Activated CD8-positive, alpha-beta memory T cell treated with anti-CD3 and anti-CD28 coated beads, Interleukin-2, amount 50 U/mL, for 1 hour (primary cell): Measurements from ENCODE around the gene FLAD1.
"Not testable (repeated sequence)": the region's sequence is repeated elsewhere in the genome, so short reads cannot be mapped to it uniquely, and the experiment has no call there.

Experiments used
- DNase-seq: peaks from one replicate; pipeline ENCODE4 v3.0.0-alpha.2; 2020; ENCODE audit errors: extremely low read depth

The FLAD1 gene

GRCh38 chr1:154988058-154988954, 5.2 kb downstream of the FLAD1 start:
- DNase-seq: no peak

DNA sequence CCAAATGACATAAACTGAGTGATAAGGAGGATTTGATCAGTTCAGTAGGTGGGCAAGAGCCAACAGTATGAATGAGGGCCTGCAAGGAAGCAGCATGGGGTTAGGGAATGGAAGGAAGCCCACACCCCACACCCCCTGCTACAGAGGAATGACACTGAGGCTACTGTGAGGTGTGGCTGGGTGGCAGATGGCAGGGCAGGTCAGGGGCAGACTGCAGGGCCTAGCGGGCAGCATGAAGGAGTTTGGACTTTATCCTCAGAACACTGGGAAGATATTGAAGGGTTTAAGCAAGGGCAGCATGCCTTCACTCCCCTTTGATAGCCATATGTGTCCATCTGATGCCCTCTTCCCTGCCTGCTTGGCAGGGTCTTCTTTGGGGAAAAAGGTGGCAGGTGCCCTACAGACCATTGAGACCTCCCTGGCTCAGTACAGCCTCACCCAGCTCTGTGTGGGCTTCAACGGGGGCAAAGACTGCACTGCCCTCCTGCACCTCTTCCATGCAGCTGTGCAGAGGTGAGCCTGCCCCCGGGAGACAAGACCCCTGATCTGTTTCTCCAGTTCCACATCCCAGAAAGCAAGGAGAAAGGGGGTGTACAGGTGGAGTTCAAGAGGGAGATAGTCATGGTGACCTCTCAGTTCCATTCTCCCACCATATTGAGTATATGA, 6.2 kb downstream of the FLAD1 start:
- DNase-seq: no peak

DNA sequence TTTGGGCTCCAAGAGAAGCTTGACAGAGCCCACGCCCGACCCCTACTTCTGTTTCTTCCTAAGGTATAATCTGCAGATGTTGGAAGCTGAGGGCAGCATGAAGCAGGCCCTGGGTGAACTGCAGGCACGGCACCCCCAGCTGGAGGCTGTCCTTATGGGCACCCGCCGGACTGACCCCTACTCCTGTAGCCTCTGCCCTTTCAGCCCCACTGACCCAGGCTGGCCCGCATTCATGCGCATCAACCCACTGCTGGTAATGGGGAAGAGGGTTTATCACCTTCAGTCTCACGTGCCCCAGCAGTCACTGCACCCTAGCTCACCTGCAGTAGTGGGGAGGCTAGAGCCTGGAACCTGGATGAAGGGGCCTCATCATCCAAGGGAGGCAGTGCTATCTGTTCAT, 7.1 kb downstream of the FLAD1 start:
- no peak for DNase-seq

- DNase-seq: no peak
Measured at GRCh38 chr1:154992721-154993571, 9.8 kb downstream of the FLAD1 start.

DNA sequence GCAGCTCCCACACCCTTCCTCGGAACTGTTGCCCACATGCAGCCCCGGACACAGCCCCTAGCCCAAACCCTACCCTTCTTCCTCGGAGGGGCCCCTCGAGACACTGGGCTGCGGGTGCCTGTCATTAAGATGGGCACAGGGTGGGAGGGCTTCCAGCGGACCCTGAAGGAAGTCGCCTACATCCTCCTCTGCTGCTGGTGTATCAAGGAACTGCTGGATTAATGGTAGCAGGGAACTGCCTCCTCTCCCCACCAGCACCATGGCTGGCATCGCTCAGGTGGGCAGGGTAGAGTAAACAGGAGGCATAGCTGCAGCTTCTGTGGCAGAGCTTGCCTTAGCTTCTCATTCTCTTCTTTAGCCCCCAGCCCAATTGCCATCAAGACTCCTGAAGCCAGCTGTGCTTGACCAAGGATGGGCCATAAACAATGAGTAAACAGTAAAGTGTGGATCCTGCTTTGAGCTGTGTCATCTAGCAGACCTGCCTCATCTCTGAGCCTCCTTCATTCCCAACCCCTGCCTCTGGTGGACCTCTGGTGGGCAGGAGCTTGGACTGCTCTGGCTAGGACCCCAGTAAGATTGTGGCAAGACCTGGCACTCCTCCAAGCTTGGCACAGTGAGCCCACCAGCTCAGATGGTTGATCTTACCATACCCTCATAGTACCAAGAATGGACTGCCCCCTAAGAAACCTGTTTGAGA, 10.6 kb downstream of the FLAD1 start, which contains the start of gene LENEP:
Gene LENEP, plus strand, starts transcription at position 15 of the 697 bp plus-strand sequence. Its CDS starts 22 bp downstream, at position 37.
- DNase-seq: no peak

GRCh38 chr1:154994269-154994587, 11.1 kb downstream of the FLAD1 start:
- no peak for DNase-seq

- DNase-seq: no peak
Measured at GRCh38 chr1:154994591-154994990, 11.4 kb downstream of the FLAD1 start.

- DNase-seq: not testable (repeated sequence)
Measured at GRCh38 chr1:154995301-154995983, 12.3 kb downstream of the FLAD1 start.

- no peak for DNase-seq
Measured at GRCh38 chr1:154996966-154997701, 14.0 kb downstream of the FLAD1 start.

- no peak for DNase-seq
Measured at GRCh38 chr1:154998201-154998780, 15.1 kb downstream of the FLAD1 start.

GRCh38 chr1:154998818-154999570, 15.8 kb downstream of the FLAD1 start:
- no peak for DNase-seq

DNA sequence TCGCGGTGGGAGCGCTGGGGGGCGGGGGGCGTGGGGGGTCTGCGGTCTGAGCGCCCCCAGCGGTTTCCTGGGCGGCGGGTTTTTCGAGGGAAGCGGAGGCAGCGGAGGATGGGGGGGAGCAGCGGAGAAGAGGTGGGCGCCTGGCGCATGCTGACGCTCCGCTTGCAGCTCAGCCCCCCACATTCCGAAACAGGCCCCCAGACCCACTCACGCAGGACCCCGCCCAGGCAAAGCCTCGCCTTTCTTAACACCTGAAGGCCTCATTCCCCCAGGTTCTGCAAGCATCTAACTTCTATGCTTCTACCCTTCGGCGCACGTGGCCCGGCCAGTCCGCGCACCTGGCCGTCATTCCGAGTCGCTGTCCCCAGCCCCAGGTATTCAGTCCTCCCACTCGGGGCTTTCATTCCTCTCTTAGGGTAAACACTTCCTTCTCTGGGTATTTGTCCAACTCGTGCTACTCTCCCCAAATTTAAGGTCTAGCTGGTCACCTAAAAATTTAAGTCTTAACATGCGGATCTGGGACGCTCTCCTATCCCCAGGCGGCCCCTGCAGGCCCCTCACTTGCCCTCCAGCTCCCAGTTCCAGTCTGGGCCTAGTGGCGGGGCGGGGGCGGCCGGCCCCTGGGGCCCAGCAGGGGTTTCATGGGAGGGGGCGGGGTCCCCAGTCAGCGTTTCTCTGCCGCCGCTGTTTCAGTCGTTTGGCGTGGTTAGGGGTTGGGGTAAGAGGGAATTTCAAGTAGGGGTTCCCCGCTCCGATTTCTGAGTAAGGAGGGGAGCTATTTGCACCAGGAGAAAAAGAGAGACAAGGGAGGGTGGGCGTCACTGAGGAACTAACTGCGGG, 16.6 kb downstream of the FLAD1 start:
- DNase-seq: no peak

DNA sequence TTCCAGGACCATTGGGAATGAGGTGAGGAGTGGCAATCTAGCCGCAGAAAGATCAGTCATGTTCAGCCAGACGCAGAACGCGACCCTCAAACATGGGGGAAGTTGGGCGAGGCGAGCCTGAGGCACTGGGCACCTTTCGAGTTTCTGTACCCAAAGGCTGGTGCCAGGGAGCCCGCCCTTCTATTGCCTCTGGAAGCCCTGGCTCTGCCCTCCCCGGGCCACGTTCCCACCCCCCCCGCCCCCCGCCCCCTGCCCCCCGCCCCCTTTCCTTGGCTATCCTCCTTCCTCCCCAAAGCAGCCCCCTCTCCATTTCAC, 17.2 kb downstream of the FLAD1 start:
- DNase-seq: no peak

DNA sequence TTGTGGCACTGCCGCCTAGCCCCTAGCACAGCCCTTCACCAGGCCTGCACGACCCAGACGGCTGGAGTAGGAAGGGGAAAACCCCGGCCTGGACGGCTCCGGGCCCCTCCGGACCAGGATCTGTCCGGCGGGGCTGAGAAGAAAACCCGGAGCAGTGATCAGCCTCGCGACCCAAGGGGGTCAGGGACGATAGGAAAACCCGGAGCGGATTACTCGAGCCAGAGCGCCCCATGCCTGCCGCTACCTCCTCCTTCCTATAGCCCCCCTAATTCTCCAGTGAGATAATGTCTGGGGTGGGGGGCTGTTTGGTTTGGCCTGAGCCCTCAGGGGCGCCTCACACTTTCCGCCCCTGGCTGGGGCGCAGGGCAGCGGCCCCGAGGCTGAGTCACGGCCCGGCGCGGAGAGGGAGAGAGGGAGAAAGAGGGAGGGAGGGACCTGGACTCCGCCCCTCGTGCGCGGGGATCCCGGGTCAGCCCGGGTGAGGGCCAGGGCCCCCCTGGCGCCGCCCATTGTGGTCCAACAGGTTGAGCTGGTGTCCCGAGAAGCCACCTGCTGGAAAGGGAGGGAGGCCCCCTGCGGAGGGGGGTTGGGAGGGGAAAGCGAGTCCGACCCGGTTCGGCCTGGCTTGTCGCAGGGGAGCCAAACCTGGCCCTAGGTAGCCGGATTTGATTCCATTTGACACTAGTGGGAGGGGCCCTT, 17.7 kb downstream of the FLAD1 start:
- peak; percentile 49 for DNase-seq

- no peak for DNase-seq
Measured at GRCh38 chr1:155001425-155001674, 18.2 kb downstream of the FLAD1 start.

DNA sequence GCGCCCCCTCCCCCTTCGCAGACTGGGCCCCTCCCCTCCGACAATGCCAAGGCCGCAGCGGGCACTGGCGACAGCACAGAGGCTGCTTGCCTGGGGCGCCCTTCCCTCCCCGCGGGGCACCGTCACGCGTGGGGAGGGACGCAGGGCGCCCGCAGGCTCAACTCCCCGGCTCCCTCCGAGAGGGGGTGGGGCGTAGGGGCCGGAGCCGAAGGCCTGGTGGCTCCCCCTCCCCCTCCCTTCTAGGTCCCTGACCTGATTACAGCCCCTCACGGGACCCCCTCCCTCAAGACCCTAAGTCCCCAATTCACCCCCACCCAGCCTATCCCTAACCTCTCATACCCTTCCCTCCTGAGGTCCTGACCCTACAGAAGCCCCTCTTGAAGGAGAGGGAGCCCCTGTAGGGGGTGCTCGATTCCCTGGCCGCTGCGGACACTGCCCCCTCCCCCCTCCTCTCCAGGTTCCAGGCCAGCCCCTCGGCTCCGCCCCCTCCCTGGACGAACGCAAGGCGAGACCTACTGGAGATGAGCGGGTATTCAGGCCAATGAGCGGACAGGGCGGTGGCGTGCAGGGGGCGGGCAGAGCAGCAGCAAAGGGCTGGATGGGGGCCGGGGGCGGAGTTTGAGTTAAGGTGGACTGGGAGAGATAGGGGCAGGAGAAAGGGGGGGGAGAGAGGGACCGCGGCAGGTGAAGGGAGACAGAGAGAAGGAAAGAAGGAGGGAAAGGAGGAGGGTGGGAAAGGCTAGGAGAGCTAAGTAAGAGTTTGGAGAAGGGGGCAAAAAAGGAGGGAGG, 18.7 kb downstream of the FLAD1 start:
- DNase-seq: peak; percentile 93

GRCh38 chr1:155002464-155003226, 19.5 kb downstream of the FLAD1 start, which contains the start of gene ZBTB7B:
ZBTB7B (plus strand) TSS chr1:155002802; CDS start chr1:155014661, 11,859 bp downstream.
- DNase-seq: no peak
